Left kidney (tissue), 8 donors: Measurements from ENCODE around the gene CXCL17. TPM values are rescaled to one million over a fixed set of nuclear protein-coding genes. Genes with fewer than 3 reads are reported as not detected.
"Not testable (repeated sequence)": the region's sequence is repeated elsewhere in the genome, so short reads cannot be mapped to it uniquely, and the experiment has no call there.

Source experiments
- DNase-seq: peaks from one replicate; pipeline ENCODE4 v3.0.0-alpha.2; 2013
- long read RNA-seq, 8 donors: transcript quantifications; one replicate each; lab custom pipeline, GENCODE V29; 2026
- polyA plus RNA-seq: library from polyadenylated mRNA; unstranded; fragments of 120-200 nt; gene quantifications from one replicate; pipeline ENCODE4 v1.2.1, GENCODE V29; 2013; ENCODE audit not compliant: insufficient read length

The CXCL17 gene, protein sequence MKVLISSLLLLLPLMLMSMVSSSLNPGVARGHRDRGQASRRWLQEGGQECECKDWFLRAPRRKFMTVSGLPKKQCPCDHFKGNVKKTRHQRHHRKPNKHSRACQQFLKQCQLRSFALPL
- not detected for polyA plus RNA-seq
- long read RNA-seq, donor 1 = 0 reads
- long read RNA-seq, donor 2 = 0 reads
- long read RNA-seq, donor 3 = 0 reads
- long read RNA-seq, donor 4 = 0 reads
- long read RNA-seq, donor 5 = 0 reads
- long read RNA-seq, donor 6 = 0 reads
- long read RNA-seq, donor 7 = 0 reads
- long read RNA-seq, donor 8 = 0 reads

DNA sequence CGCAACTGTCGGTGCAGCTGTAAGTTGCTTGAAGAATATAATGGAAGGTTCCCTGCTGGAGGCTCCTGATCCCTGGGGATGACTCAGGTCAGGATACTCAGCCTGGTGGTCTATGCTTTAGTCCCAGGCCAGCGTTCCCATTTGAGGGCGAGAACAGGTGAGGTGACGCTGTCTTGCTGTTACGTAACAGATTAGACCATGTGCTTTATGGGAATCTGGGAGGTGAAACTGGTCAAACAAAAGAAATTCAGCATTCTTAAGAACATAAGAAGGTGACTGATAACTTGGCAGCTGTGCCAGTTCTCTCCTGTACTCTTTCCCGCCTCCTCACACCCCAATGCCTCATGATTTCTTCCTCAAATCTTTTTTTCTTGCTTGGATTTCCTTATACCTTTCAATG lies at the start of gene CXCL17:
Gene CXCL17 (minus strand): TSS at position 114 of the 400 bp plus-strand sequence. CDS start 114 bp downstream, outside the sequence.
- DNase-seq = no peak

DNA sequence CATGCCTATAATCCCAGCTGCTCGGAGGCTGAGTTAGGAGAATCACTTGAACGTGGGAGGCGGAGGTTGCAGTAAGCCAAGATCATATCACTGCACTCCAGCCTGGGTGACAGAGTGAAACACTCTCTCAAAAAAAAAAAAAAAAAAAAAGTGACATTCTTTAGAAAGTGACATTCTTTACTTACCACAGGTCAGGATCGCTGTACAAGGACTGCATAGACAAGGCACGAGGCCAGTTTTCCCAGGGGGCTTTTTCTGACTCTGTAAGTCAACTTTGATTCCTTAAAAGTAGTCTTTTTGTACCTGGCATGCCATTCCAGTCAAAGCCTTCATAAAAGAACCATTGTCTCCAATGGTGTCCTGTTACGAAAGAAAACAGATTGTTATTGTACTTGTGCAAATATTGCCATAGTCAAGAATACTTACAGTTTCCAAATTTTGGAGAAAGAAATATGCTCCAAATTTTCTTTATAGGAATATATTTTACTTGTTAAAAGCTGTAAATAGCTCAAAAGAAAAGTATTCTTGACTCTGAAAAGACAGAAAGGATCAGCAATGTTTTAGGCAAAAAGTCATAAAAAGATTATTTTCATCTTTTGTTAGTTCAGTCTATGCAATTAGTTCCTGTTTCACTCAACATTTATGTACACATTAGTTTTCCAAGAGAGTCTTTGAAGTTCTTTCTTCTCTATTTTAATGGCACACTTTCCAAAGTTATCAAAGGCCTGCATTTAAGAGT lies 46.2 kb upstream of the CXCL17 start:
- DNase-seq = no peak

DNA sequence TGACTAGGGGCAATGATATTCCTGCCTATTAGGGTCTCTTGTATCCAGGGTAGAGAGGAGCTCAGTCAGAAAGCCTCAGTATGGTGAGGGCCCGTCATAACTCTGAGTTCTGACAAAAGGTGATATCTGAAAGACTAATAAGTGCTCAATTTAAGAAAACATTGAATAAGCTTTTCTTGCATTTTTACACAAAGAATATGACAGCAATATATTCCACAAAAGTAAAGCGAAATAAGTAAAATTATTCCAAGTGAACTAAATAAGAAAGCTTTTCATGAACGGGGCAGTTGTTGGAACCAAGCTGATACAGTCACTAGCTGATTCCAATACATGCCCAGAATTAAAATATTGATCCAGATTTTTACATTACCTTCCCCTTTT lies 45.0 kb upstream of the CXCL17 start:
- DNase-seq = no peak

DNA sequence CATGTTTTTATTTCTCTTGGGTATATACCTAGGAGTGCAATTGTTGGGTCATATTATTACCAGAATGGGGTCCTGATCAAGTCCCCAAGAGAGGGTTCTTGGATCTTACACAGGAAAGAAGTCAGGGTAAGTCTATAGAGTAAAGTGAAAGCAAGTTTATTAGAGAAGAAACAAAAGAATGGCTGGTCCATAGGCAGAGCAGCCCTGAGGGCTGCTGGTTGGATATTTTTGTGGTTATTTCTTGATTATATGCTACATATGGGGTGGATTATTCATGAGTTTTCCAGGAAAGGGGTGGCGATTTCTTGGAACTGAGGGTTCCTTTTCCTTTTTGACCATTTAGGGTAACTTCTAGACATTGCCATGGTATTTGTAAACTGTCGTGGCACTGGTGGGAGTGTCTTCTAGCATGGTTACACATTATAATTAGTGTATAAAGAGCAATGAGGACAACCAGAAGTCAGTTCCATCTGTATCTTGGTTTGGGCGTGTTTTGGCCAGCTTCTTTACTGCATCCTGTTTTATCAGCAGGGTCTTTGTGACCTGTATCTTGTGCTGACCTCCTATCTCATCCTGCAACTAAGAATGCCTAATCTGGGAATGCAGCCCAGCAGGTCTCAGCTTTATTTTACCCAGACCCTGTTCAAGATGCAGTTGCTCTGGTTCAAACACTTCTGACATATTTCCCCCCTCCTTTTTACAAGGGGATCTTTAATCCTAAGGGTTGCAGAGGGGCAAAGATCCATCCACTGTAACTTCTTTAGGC lies 44.5 kb upstream of the CXCL17 start:
- no peak for DNase-seq

DNA sequence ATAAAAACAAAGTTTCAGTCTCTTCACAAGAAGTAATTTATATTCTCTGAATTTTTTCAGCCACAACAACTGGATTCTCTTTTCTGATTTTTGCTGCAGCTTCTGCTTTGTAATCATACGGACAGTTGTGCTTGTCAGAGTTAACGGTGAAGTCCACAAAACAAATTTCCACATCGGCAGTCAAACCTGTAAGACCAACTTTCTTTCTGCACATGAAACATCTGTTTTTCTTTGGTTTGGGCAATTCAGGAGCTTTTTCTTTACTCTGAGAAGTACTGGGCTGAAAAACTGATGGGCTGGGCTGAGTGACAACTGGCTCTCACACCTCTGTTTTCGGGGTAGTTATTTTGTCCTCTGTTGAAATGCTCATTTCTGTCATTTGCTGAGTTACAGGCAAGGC lies 42.3 kb upstream of the CXCL17 start:
- DNase-seq = not testable (repeated sequence)

DNA sequence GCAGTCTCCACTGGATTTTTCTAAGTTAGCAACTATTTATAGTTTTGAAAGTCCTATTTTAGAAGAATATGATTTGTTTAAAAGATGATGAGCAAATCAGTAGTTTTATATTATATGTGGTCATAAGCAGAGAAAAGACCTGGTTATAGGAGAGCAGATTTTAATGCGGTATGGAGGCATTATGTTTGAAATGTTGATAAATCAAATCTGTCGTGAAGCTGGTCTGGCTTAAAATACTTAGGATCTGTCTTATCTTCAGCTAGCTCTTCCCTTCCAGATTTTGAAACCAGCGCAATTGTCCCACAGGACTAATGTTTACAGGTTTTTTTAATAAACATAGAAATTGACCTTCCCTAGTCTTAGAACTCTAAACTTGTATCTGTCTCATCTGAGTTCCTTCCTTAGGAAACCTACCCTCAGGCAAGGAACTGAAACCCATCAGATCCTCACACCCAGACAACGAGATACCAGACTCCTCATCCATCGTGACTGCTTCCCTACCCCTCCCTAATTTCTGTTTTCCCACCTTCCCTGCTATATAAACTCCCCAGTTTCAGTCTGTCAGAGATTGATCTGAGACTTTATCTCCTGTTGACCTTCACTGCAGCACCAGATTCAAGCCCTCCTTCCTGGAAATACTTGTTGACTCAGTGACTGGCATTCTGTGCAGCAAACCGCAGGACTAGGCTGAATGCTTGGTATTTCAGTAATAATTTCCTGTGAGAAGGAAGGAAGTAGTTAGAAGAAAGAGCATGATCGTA lies 37.8 kb upstream of the CXCL17 start:
- no peak for DNase-seq

DNA sequence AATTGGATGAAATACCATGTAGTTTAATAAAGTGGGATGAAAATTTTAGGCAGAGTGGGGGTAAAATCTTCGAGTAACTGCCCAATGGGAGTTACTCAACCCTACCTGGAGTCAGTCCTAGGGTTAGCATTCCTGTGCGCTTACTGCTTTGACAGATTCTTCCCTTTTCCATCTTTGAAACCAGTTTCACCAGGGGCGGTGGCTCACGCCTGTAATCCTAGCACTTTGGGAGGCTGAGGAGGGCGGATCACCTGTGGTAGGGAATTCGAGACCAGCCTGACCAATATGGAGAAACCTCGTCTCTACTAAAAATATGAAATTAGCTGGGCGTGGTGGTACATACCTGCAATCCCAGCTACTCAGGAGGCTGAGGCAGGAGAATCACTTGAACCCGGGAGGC lies 37.0 kb upstream of the CXCL17 start:
- no peak for DNase-seq

DNA sequence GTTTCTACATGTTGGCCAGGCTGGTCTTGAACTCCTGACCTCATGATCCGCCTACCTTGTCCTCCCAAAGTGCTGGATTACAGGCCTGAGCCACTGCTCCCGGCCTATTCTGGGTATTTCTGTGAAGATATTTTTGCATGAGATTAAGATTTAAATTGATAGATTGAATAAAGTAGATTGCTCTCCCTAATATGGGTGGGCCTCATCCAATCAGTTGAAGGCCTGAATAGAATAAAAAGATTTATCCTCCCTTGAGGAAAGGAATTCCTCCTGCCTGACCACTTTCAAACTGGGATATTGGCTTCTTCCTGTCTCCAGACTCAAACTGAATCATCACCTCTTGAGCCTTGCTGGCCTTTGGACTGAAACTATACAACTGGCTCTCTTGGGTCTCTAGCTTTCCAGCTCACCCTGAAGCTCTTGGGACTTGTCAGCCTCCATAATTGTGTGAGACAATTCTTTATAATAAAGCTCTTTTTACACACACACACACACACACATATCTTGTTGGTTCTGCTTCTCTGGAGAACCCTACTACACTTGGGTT lies 36.1 kb upstream of the CXCL17 start:
- DNase-seq = no peak

DNA sequence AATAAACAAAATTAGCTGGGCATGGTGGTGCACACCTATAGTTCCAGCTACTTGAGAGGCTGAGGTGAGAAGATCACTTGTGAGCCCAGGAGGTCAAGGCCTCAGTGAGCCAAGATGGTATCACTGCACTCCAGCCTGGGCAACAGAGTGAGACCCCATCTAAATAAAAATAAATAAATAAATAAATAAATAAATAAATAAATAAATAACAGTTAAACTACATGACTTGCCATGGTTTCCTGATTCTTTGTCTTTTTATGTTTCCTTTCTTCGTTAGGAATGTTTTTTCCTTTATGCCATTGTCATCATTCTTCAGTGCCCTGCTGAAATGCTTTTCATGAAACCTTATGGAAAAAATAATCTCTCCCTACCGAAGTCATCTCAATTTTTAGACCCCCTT lies 35.2 kb upstream of the CXCL17 start:
- no peak for DNase-seq

DNA sequence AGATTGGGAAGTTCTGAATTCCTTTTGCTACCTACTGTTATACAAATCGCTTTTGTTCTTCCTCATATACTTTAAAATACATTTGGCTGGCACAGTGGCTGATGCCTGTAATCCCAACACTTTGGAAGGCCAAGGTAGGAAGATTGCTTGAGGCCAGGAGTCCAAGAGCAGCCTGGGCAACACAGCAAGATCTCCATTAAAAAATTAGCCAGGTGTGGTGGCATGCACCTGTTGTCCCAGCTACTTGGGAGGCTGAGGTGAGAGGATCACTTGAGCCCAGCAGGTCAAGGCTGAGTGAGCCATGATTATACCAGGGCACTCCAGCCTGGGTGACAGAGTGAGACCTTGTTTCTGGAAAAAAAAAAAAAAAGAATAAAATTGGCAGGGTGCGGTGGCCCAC lies 34.4 kb upstream of the CXCL17 start:
- DNase-seq = no peak

DNA sequence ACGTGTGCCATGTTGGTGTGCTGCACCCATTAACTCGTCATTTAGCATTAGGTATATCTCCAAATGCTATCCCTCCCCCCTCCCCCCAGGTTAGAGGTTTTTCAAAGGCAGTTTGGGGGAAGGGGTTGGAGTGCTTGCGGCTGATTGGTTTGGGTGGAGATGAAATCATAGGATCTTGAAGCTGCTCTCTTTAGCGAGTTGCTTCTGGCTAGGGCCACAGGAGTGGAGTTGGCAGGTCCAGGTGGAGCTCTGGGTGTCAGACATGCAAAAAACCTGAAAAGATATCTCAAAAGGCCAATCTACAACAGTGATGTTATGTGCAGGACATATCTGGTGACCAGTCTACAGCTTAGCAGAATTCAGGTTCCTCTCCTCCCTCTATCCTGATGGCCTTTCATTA lies 32.6 kb upstream of the CXCL17 start:
- no peak for DNase-seq

DNA sequence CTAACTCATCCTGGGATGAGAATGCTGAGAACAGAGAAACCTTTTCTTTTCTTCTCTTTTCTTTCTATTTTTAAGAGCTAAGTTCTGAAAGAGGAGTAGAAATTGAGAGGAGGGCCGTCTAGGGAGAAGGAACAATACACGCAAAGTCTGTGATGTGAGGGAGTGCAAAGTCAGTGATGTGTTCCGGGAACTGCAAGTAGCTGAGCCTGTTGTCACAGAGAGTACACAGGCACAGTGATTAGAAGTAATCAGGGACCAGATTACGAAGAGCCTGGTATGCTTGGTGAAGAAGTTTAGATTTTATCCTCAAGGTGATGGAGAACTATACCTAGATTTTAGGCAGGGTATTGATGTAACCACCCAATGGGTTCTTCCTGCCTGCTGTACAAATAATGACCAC lies 32.0 kb upstream of the CXCL17 start:
- DNase-seq = no peak

DNA sequence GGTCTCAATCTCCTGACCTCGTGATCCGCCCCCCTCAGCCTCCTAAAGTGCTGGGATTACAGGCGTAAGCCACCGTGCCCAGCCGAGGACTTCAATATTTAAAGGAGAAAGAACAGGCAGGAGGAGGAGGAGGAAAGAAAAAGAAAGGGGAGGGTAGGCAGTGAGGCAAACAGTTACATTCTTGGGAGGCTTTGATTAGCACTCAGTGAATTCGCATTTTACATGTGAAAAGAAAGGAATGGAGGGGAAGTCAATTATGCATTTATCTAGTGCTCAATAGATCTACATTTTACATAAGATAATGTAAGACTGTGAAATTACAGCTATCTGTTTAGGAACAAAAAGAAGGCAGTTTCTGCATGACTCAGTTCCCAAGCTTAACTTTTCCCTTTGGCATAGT lies 30.9 kb upstream of the CXCL17 start:
- no peak for DNase-seq

DNA sequence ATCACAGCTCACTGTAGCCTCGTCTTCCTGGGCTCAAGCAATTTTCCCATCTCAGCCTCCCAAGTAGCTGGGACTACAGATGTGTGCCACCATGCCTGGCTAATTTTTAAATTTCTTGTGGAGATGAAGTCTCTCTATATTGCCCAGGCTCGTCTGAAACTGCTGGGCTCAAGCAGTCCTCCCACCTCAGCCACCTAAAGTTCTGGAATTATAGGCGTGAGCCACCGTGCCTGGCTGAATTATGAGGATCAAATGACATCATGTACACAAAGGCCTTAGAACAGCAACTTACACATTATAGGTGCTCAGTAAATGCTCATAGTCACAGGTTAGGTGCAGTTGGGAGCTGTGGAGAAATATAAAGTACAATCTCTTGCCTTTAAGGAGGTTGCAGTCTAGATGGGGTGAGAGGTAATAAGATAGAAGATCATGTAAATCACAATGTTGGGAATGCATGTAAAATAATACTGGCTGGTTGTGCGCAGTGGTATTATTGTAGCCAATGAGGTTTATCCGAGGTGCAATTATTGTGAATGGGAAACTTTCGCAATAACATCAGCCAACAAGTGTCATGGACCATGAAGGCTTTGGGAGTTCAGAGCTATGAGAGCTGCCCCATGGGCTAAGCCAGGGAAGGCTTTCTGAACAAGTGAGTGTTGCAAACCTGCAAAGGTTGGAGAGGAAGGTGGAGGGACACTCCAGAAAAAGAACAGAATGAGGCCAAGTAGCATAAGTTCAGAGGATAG lies 29.8 kb upstream of the CXCL17 start:
- DNase-seq = no peak

DNA sequence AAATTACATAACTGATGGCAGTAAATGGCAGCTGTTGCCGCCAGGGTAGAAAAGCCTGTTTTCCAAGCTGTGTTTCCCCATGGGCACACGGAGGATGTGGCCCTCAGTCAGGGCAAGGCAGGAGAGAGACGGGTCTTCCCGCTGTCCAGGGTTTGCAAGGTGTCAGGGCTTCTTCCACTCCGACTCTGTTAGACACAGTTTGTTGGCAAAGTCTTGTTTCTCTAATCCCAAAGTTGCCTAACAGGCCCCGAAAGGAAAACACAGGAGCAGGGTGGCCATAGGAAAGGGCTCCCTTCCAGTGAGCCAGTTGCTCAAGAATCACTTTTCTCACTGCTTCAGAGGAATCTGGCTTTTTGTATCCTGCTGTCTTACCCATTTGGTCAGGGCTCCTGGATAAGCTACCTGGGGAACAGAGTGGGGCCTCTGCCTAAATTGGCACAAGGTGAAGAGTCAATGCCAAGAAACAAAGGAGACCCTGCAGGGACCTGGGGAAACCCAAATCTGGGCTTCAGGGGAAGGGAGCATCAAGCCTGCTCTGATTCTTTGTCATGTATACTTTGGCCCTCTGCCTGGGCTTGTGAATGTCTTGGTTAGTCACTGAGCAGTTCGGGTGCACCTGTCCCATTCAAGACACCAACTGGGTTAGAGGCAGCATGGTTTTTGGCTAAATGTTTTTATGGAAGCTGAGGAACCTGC lies 29.0 kb upstream of the CXCL17 start:
- DNase-seq = no peak

DNA sequence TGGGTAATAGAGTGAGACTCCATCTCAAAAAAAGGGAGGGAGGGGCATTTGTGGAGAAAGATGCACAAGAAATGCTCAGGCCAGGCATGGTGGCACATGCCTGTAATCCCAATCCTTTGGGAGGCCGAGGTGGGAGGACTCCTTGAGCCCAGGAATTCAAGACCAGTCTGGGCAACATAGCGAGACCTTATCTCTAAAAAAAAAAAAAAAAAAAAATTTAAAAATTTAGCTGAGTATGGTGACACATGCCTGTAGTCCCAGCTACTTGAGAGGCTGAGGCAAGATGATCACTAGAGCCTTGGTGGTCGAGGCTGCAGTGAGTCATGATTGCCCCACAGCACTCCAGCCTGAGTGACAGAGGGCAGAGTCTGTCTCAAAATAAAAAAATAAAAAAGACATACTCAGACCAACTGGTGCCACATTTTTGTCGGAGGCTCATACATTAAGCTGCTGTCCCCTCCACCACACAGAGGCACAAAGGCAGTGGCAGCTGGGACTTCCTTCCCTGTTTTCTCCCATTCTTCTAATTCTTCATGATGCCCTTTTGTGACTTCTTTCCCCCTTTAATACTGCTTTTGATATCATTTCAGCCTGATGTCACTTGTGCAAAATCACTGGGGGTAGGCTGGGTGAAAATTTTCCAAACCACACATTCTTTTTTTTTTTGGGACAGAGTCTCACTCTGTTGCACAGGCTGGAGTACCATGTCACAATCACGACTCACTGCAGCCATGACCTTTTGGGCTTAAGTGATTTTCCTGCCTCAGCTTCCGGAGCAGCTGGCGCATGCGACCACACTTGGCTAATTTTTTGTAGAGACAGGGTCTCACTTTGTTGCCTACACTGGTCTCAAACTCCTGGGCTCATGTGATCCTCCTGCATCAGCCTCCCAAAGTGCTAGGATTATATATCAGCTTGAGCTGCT lies 26.8 kb upstream of the CXCL17 start:
- no peak for DNase-seq

DNA sequence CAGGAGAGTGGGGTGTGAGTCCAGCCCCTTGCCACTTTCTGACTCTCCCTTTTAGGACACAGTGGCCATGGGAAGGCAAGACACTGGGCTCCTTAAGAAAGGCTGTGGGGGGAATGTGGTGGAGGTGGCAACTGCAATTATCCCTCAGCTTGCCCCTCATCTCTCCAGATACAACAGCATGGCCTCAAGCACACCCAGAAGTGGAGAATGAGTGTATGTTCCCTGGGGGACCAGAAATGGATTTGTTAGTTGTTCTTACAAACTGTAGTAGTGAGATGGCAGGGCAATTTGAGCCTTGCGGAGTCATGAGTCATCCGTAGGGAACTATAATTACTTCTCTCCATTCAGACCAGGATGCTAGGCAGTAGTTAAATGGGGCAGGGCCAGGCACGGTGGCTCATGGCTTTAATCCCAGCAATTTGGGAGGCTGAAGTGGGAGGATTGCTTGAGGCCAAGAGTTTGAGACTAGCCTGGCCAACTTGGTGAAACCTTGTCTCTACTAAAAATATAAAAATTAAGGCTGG lies 25.6 kb upstream of the CXCL17 start:
- no peak for DNase-seq

DNA sequence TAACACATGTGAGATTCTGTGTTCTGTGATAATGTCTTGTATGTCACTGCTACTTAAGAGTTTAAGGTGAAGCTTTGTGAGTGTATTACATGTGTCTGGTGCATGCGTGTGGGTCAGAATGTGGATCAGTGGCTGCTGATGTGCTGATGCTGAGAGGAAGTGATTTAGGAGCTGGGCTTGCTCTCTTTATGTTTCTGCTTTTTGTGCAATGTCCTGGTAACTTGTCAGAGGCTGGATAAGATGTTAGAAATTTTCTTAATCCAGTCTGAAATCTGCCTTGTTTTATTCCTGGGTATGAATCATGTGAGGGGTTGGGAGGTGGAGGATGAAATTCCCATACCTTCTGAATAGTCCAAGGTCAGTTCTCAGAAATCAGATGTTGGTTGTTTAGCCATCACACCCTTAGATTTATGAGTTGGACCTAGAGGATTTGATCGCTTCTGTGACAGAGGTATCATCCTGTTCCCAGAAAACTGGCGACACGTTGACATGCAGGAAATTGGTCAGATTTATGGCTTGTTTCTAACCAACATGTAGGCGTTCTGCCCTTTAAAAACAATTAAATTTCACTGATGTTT lies 24.5 kb upstream of the CXCL17 start:
- DNase-seq = no peak
